GM21515 (cell line): Measurements from ENCODE around the gene NOB1.
"Not testable (repeated sequence)": the region's sequence is repeated elsewhere in the genome, so short reads cannot be mapped to it uniquely, and the experiment has no call there.

ENCODE experiments used
- ATAC-seq: cut with Tn5 transposase; IDR thresholded peaks from one replicate; pipeline ENCODE4 v1.9.1; 2021; ENCODE audit not compliant: unreplicated experiment

The NOB1 gene

GRCh38 chr16:69761983-69762813 lies 7.5 kb upstream of the NOB1 start, which contains the start of gene WWP2:
Gene WWP2 (plus strand): TSS chr16:69762332. CDS start chr16:69787011, 24,679 bp downstream.
- peak; percentile 73 for ATAC-seq

GRCh38 chr16:69757375-69757774 lies 2.6 kb upstream of the NOB1 start:
- ATAC-seq, result not testable (repeated sequence)

GRCh38 chr16:69756705-69757104 lies 2.0 kb upstream of the NOB1 start:
- ATAC-seq, result no peak

GRCh38 chr16:69754143-69754468 lies 620 bp downstream of the NOB1 start:
- no peak for ATAC-seq

GRCh38 chr16:69748694-69749345 lies 5.9 kb downstream of the NOB1 start:
- ATAC-seq, result no peak

GRCh38 chr16:69747115-69747514 lies 7.6 kb downstream of the NOB1 start:
- no peak for ATAC-seq

GRCh38 chr16:69745959-69746358 lies 8.8 kb downstream of the NOB1 start:
- ATAC-seq, result no peak

GRCh38 chr16:69745232-69745612 lies 9.5 kb downstream of the NOB1 start:
- ATAC-seq, result no peak

GRCh38 chr16:69744363-69745231 lies 10.1 kb downstream of the NOB1 start:
- no peak for ATAC-seq

- ATAC-seq, result no peak
These were observed 12.5 kb downstream of the NOB1 start for GRCh38 chr16:69741951-69742904.

GRCh38 chr16:69741519-69741918 lies 13.2 kb downstream of the NOB1 start:
- ATAC-seq, result no peak

GRCh38 chr16:69732101-69732500 lies 22.6 kb downstream of the NOB1 start:
- no peak for ATAC-seq

GRCh38 chr16:69731280-69731679 lies 23.4 kb downstream of the NOB1 start:
- ATAC-seq, result not testable (repeated sequence)

- ATAC-seq, result not testable (repeated sequence)
These were observed 25.7 kb downstream of the NOB1 start for GRCh38 chr16:69729030-69729429.

- ATAC-seq, result no peak
These were observed 26.8 kb downstream of the NOB1 start for GRCh38 chr16:69727916-69728270.

- peak; percentile 99 for ATAC-seq
These were observed 28.2 kb downstream of the NOB1 start, which contains the start of gene NQO1 for GRCh38 chr16:69726313-69727060. Gene NQO1 (minus strand): TSS chr16:69726560. CDS start chr16:69726439, 121 bp downstream.

GRCh38 chr16:69725480-69726312 lies 29.0 kb downstream of the NOB1 start:
- no peak for ATAC-seq

GRCh38 chr16:69724981-69725479 lies 29.7 kb downstream of the NOB1 start:
- ATAC-seq, result no peak
